GM12878 (cell line): Measurements from ENCODE around the gene PGAP3. TPM values are rescaled to one million over a fixed set of nuclear protein-coding genes. Genes with fewer than 3 reads are reported as not detected.

ENCODE experiments used
- ATAC-seq: fragments of 200-7000 bp; cut with Tn5 transposase; 3 replicates; pipeline ENCODE4 v1.9.1; 2020; ENCODE audit warnings: mild to moderate bottlenecking, moderate library complexity
- BruUV-seq: library from RNA; stranded (reverse); fragments of 400-500 nt; replicated peaks from 2 replicates; lab custom pipeline; 2021; lab: Mats Ljungman, UMichigan
- CTCF ChIA-PET: fragments of 300-600 bp; sonication (Branson Sonifier 250); formaldehyde crosslinking; extraction: SDS; loops from one replicate; lab custom pipeline; 2021; ENCODE audit warnings: inconsistent platforms; lab: Yijun Ruan, JAX
- POLR2A ChIA-PET: fragments of 350-600 bp; formaldehyde crosslinking; extraction: SDS; loops from one replicate; lab custom pipeline; 2021; ENCODE audit warnings: inconsistent platforms; lab: Charles Lee
- RAD21 ChIA-PET: fragments of 300-600 bp; sonication (Branson Sonifier 250); formaldehyde crosslinking; loops from one replicate; lab custom pipeline; 2023; ENCODE audit warnings: antibody characterized with exemption; ENCODE audit not compliant: unreplicated experiment; lab: Charles Lee
- SMC1A ChIA-PET: fragments of 300-600 bp; sonication (Branson Sonifier 250); formaldehyde crosslinking; loops from one replicate; lab custom pipeline; 2023; ENCODE audit not compliant: unreplicated experiment, uncharacterized antibody; lab: Charles Lee
- DNase-seq: peaks from one replicate; pipeline ENCODE4 v3.0.0-alpha.2; 2011; ENCODE audit warnings: low read depth, low spot score
- FAIRE-seq: peaks from 3 replicates; lab custom pipeline; 2011; peaks lifted over from hg19 to GRCh38; lab: Jason Lieb, UNC
- H2AFZ ChIP-seq: 2 replicates; pipeline ENCODE4 v1.6.0; 2011; ENCODE audit warnings: low read depth, low read length, control low read depth; ENCODE audit not compliant: control insufficient read depth
- H3K27ac ChIP-seq: 2 replicates; pipeline ENCODE4 v1.5.1; 2011; ENCODE audit warnings: control low read depth; ENCODE audit not compliant: control insufficient read depth, insufficient read depth
- H3K27me3 ChIP-seq, 2 experiments: replicated peaks in 1 of 2; 2 replicates each; pipeline versions ENCODE4 v1.6.0 to v1.6.1; 2011; ENCODE audit warnings: low read length in 1 of 2; ENCODE audit not compliant: control insufficient read depth in 2 of 2, insufficient read depth in 2 of 2
- H3K36me3 ChIP-seq, 2 experiments: 2 replicates each; pipeline ENCODE4 v1.5.1; 2011; ENCODE audit warnings: low read length in 1 of 2; ENCODE audit not compliant: control insufficient read depth in 2 of 2, insufficient read depth in 2 of 2
- H3K4me1 ChIP-seq: 2 replicates; pipeline ENCODE4 v1.6.1; 2011; ENCODE audit warnings: mild to moderate bottlenecking, low read length, moderate library complexity, mixed read lengths; ENCODE audit not compliant: control insufficient read depth, insufficient read depth
- H3K4me2 ChIP-seq: 2 replicates; pipeline ENCODE4 v1.6.0; 2011; ENCODE audit warnings: control low read depth; ENCODE audit not compliant: control insufficient read depth, insufficient read depth
- H3K4me3 ChIP-seq: fragments of 200-600 bp; sonication (generic); 2 replicates; pipeline ENCODE4 v1.5.1; 2016
- H3K79me2 ChIP-seq: 2 replicates; pipeline ENCODE4 v1.6.0; 2011; ENCODE audit warnings: low read length; ENCODE audit not compliant: control insufficient read depth, insufficient read depth
- H3K9ac ChIP-seq: 2 replicates; pipeline ENCODE4 v1.8.0; 2011; ENCODE audit warnings: low read length, control low read depth, mixed read lengths; ENCODE audit not compliant: control insufficient read depth, insufficient read depth
- H3K9me3 ChIP-seq: replicated peaks from 3 replicates; pipeline ENCODE4 v1.5.1; 2011; ENCODE audit warnings: mild to moderate bottlenecking, low read length; ENCODE audit not compliant: control insufficient read depth, insufficient read depth
- H4K20me1 ChIP-seq: 2 replicates; pipeline ENCODE4 v1.6.0; 2011; ENCODE audit not compliant: control insufficient read depth, insufficient read depth
- CHD1 ChIP-seq: IDR thresholded peaks from 2 replicates; pipeline ENCODE4 v1.6.1; 2012; ENCODE audit warnings: low read depth, low read length, improper control_type of control experiment
- CREM ChIP-seq: IDR thresholded peaks from 2 replicates; pipeline ENCODE4 v1.6.1; 2014; ENCODE audit warnings: antibody characterized with exemption, low read depth
- ELK1 ChIP-seq: IDR thresholded peaks from 2 replicates; pipeline ENCODE4 v1.6.1; 2012; ENCODE audit warnings: low read depth, low read length, improper control_type of control experiment
- EP300 ChIP-seq, 2 experiments: fragments of 150-350 bp in 1 of 2; IDR thresholded peaks; 2 replicates each; pipeline ENCODE4 v1.6.1; 2011 to 2012; ENCODE audit warnings: low read depth in 2 of 2, low read length in 2 of 2, borderline replicate concordance in 1 of 2, improper control_type of control experiment in 1 of 2, inconsistent platforms in 1 of 2; ENCODE audit not compliant: control insufficient read depth in 1 of 2
- FOS ChIP-seq: IDR thresholded peaks from 3 replicates; pipeline ENCODE4 v1.6.1; 2011; ENCODE audit warnings: borderline replicate concordance; ENCODE audit not compliant: insufficient read length; ENCODE audit errors: extremely low read depth
- MEF2B ChIP-seq: fragments of 450-650 bp; IDR thresholded peaks from 2 replicates; pipeline ENCODE4 v1.6.1; 2018; ENCODE audit warnings: mild to moderate bottlenecking, moderate library complexity; ENCODE audit not compliant: partially characterized antibody, poor library complexity, severe bottlenecking
- MTA2 ChIP-seq: fragments of 450-650 bp; IDR thresholded peaks from 2 replicates; pipeline ENCODE4 v1.6.1; 2016; ENCODE audit warnings: low read depth, mild to moderate bottlenecking, moderate library complexity
- NR2F1 ChIP-seq: fragments of 450-650 bp; conservative IDR thresholded peaks from 2 replicates; pipeline ENCODE4 v1.6.1; 2017; ENCODE audit warnings: mild to moderate bottlenecking
- PAX5 ChIP-seq: IDR thresholded peaks from 2 replicates; pipeline ENCODE4 v1.6.1; 2011; ENCODE audit warnings: low read depth, low read length, borderline replicate concordance
- POLR2AphosphoS2 ChIP-seq: IDR thresholded peaks from 2 replicates; pipeline ENCODE4 v1.6.1; 2011; ENCODE audit warnings: low read depth, mild to moderate bottlenecking, low read length, improper control_type of control experiment, moderate library complexity
- RBBP5 ChIP-seq: fragments of 200-600 bp; sonication (generic); conservative IDR thresholded peaks from 2 replicates; pipeline ENCODE4 v1.6.1; 2016
- RUNX3 ChIP-seq: IDR thresholded peaks from 2 replicates; pipeline ENCODE4 v1.6.1; 2012; ENCODE audit warnings: low read length, inconsistent platforms
- TCF12 ChIP-seq: IDR thresholded peaks from 2 replicates; pipeline ENCODE4 v1.6.1; 2011; ENCODE audit warnings: low read depth, mild to moderate bottlenecking, low read length
- YBX1 ChIP-seq: fragments of 450-650 bp; IDR thresholded peaks from 2 replicates; pipeline ENCODE4 v1.6.1; 2016; ENCODE audit warnings: antibody characterized with exemption
- ZNF384 ChIP-seq: IDR thresholded peaks from 2 replicates; pipeline ENCODE4 v1.6.1; 2012; ENCODE audit warnings: low read depth, mild to moderate bottlenecking, low read length, improper control_type of control experiment, borderline replicate concordance
- ZNF687 ChIP-seq: fragments of 450-650 bp; IDR thresholded peaks from 2 replicates; pipeline ENCODE4 v1.6.1; 2017; ENCODE audit warnings: mild to moderate bottlenecking, moderate library complexity
- WGBS: methylation state at CpG from one replicate; pipeline ENCODE4 v1.1.6; 2016; ENCODE audit warnings: low lambda C conversion rate; ENCODE audit not compliant: insufficient replicate concordance, insufficient coverage; ENCODE audit errors: missing lambda C conversion rate; 5-methylcytosine and 5-hydroxymethylcytosine counted together
- in situ Hi-C: fragments of 300-500 bp; cut with MboI; formaldehyde crosslinking; loops from 9 replicates; pipeline ENCODE4 v1.14.3; 2018; ENCODE audit warnings: mixed read lengths
- intact Hi-C: fragments of 100-400 bp; cut with micrococcal nuclease; formaldehyde crosslinking; loops from one replicate; pipeline ENCODE4 v1.14.2; 2022; ENCODE audit not compliant: unreplicated experiment
- polyA plus RNA-seq, 11 experiments: library from polyadenylated mRNA; depleted of rRNA in 4 of 11; unstranded in 6 of 11; stranded (reverse) in 5 of 11; fragments of >200 nt; fragmentation: Nextera tagmentation in 4 of 11; fragmentation: Illumina TruSeq in 1 of 11; extraction: Ambion mirVana in 4 of 11; extraction: Trizol in 1 of 11; gene quantifications; 1 replicate in 1 of 11; 2 replicates in 10 of 11; pipeline versions ENCODE4 v1.2.1 to v1.2.3, GENCODE V29; 2011 to 2016; ENCODE audit warnings: inconsistent platforms in 2 of 11, missing spikeins in 2 of 11, low read depth in 1 of 11
- total RNA-seq, 4 experiments: library from RNA; depleted of rRNA in 3 of 4; stranded (reverse); fragments of >200 nt in 3 of 4; fragmentation: Illumina TruSeq in 1 of 4; extraction: Trizol in 1 of 4; gene quantifications; 2 replicates each; pipeline versions ENCODE4 v1.2.1 to v1.2.3, GENCODE V29; 2013 to 2021
- TF ChIP-seq, protein P1 (sequence below): fragments of 150-350 bp; IDR thresholded peaks from 2 replicates; pipeline ENCODE4 v1.6.1; 2014; ENCODE audit warnings: mild to moderate bottlenecking, low read depth, low read length

Gene PGAP3
- total and polyA plus RNA-seq, 10 of the 15 experiments (the other 5 are each of a cell fraction or from before 2014, with no cell fraction given), result 0.21 to 10.0 (median 5.3) TPM

DNA sequence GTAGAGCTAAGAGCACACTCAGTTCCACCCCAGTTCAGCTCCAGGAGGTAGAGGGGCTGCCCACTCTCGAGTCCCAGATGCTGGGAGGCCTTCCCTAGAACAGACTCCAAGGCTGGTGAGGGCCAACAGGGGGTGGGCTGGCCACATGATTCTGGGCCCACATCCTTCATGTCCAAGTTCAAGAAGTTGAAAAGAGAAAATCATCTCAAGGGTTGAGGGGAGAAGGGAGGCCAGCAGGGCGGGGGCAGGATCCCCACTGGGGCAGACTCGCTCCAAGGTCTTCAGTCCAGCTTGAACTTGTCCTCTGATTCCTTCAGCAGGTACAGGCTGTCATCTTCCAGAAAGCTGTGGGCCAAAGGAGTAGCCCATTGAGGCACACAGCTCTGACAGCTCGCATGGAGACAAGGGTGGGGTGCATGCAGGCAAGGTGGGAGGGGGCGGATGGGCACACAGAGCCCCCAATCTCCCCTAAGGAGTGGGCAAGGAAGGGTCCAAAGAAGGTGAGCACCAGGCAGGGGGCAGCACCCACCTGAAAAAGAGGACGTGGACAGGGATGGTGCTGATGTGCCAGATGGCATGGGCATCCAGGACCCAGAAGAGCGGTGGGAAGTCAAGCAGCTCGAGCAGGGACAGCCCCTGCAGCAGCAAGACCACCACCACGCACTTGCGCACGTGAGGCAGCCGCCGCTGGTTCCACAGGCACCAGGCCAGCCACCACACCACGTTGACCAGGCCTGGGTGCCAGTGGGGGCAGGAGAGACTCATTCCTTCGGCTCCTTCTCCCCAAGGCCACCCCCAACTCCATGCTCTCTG, 15.1 kb downstream of the PGAP3 start:
- ATAC-seq (no peak), DNase-seq (no peak), FAIRE-seq (no peak)
- ChIA-PET RAD21 (interaction anchor here (1.2 to 2.3 kb wide), 5 partner anchors 10 to 83 kb away, joined by 3 to 8 read pairs (median 4); partner anchors contain the start of gene MIEN1), CTCF (interaction anchor here (0.8 to 9.1 kb wide), 9 partner anchors 19 to 308 kb away, joined by 3 to 114 read pairs (median 7); partner anchors contain the start of genes MIEN1 and PSMD3), POLR2A (interaction anchor here (0.5 kb wide), 1 partner anchor 258 kb away, joined by 5 read pairs; no protein-coding TSS in a partner anchor), SMC1A (interaction anchor here (0.7 to 2.6 kb wide), 6 partner anchors 19 to 82 kb away, joined by 3 to 10 read pairs (median 4); partner anchors contain the start of gene MIEN1)
- Histone ChIP-seq H3K9me3 (no peaks in the 10 kb centered on the region), H3K27me3 (peaks cover 0 to 2% of the 10 kb centered on the region in 2 experiments; a peak in 2 of 4 replicates), H3K4me2 (no peak overlapping the region), H3K4me1 (peaks cover 20% of the 10 kb centered on the region), H3K79me2 (no peaks in the 10 kb centered on the region), H3K9ac (no peak overlapping the region), H3K36me3 (no peaks in the 10 kb centered on the region), H3K27ac (no peak overlapping the region), H2AFZ (no peak overlapping the region), H4K20me1 (no peaks in the 10 kb centered on the region), H3K4me3 (no peak overlapping the region)
- WGBS, result 42% methylated on average over 15 of the region's 15 CpGs
- in situ Hi-C loops, result no loop called here
- no TSS peak for BruUV-seq
- intact Hi-C loops, result no loop called here
- TF ChIP-seq POLR2AphosphoS2 (no peak), ZNF687 (no peak), PAX5 (no peak), CHD1 (no peak), YBX1 (no peak), EP300 (IDR thresholded peaks at IDR 0.05; ENCODE audit: borderline replicate concordance in 1 of 2, control insufficient read depth in 1 of 2, low read depth in 2 of 2, low read length in 2 of 2) (no peak), MEF2B (no peak), ELK1 (no peak), RBBP5 (no peak), ZNF384 (no peak), TCF12 (no peak), RUNX3 (no peak), FOS (no peak), CREM (no peak), MTA2 (no peak), NR2F1 (no peak)
- TF ChIP-seq, protein P1, sequence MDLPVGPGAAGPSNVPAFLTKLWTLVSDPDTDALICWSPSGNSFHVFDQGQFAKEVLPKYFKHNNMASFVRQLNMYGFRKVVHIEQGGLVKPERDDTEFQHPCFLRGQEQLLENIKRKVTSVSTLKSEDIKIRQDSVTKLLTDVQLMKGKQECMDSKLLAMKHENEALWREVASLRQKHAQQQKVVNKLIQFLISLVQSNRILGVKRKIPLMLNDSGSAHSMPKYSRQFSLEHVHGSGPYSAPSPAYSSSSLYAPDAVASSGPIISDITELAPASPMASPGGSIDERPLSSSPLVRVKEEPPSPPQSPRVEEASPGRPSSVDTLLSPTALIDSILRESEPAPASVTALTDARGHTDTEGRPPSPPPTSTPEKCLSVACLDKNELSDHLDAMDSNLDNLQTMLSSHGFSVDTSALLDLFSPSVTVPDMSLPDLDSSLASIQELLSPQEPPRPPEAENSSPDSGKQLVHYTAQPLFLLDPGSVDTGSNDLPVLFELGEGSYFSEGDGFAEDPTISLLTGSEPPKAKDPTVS, result no peak
